GM19043 (cell line): ENCODE data around the gene PYGB.
"Not testable (repeated sequence)": the region's sequence is repeated elsewhere in the genome, so short reads cannot be mapped to it uniquely, and the experiment has no call there.

Experiments
- ATAC-seq: cut with Tn5 transposase; IDR thresholded peaks from one replicate; pipeline ENCODE4 v1.9.1; 2021; ENCODE audit warnings: low read depth; ENCODE audit not compliant: unreplicated experiment

The PYGB gene

GRCh38 chr20:25323496-25324246 is 75.8 kb downstream of the PYGB start:
- no peak for ATAC-seq

GRCh38 chr20:25324412-25324811 is 76.5 kb downstream of the PYGB start:
- ATAC-seq: no peak

- ATAC-seq: no peak
These were observed 77.2 kb downstream of the PYGB start for GRCh38 chr20:25325073-25325472.

GRCh38 chr20:25325997-25326396 is 78.1 kb downstream of the PYGB start:
- no peak for ATAC-seq

- no peak for ATAC-seq
These were observed 79.8 kb downstream of the PYGB start for GRCh38 chr20:25327521-25328235.

GRCh38 chr20:25328954-25329498 is 81.1 kb downstream of the PYGB start:
- ATAC-seq: no peak

GRCh38 chr20:25334972-25335371 is 87.1 kb downstream of the PYGB start:
- not testable (repeated sequence) for ATAC-seq

- no peak for ATAC-seq
These were observed 88.9 kb downstream of the PYGB start for GRCh38 chr20:25336561-25337422.

- ATAC-seq: no peak
These were observed 90.5 kb downstream of the PYGB start for GRCh38 chr20:25338112-25339023.

- no peak for ATAC-seq
These were observed 91.7 kb downstream of the PYGB start for GRCh38 chr20:25339608-25340007.

GRCh38 chr20:25340380-25340779 is 92.5 kb downstream of the PYGB start:
- ATAC-seq: no peak

GRCh38 chr20:25341716-25342680 is 94.1 kb downstream of the PYGB start:
- ATAC-seq: no peak

- no peak for ATAC-seq
These were observed 96.7 kb downstream of the PYGB start for GRCh38 chr20:25344634-25345033.

- ATAC-seq: no peak
These were observed 97.8 kb downstream of the PYGB start for GRCh38 chr20:25345721-25346120.

GRCh38 chr20:25346349-25346748 is 98.5 kb downstream of the PYGB start:
- ATAC-seq: no peak
